Measurements from ENCODE around the gene OGFOD2. TPM values are rescaled to one million over a fixed set of nuclear protein-coding genes. Genes with fewer than 3 reads are reported as not detected.

The OGFOD2 gene
- total and polyA plus RNA-seq, 3 donors from 2014 or later: 35.0 to 56.5 (median 47.2) TPM

DNA sequence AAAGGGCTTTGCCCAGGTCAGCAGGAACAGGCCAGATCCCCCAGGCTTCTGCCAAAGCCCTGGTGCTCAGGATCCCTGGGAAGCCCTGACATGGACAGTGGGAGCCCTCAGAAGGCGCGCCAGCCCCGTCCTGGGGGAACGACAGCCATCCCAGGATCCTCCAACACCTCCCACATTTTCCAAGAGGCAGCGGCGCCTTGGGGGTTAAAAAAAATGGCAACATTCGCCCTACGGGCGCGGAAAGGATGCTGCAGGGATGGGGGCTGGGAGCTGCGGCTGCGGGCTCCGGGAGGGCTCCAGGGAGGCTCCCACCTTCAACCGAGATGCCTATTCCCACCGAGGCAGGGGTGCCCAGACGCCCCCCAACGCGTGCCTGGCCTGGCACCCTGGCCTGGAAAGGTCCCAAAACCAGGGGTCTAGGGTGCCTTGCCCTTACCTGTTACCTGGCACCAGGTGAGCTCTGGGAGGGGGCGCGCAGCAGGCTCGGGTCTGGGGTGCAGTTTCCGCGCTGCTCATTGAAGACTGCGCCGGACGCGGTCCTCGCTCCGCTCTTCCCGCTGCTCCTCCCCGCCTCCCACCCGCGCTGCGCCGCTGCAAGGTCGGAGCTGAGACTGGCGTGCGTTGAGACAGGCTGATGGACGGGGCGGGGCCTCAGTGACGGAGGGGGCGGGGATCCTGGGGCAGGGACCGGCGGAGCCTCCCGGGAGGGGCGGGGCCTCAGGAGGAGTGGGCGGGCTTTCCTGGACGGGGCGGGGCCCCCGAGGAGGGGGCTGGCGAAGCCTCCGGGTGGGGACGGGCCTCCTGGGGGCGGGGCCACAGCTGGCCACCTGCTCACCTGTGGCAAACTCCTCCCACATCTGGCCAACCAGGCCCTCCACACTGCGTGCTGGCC lies 8.9 kb upstream of the OGFOD2 start, which contains the start of gene ABCB9:
Gene ABCB9, minus strand, starts transcription at position 613 of the 892 bp plus-strand sequence. CDS start 6,228 bp downstream, outside the sequence.
- Histone ChIP-seq H3K9me3 (no peaks in the 10 kb centered on the region), H3K4me3 (peak within 1 kb of the TSS; percentile 57 to 67), H3K4me1 (peaks cover 39% of the 10 kb centered on the region), H3K36me3 (ENCODE audit: low read depth, missing control alignments) (no peaks in the 10 kb centered on the region), H3K27me3 (no peaks in the 10 kb centered on the region), H3K27ac (peak within 1 kb of the TSS in 1 of 2 donors; percentile 8)
- intact Hi-C loops (cut with DNase I; ENCODE audit: low total_unique reads): no loop called here
- DNase-seq: peak; percentile 97
- 1 to 3% methylated on average over 33 to 42 of the region's 55 CpGs for WGBS, 2 donors
- peak; percentile 35 for TF ChIP-seq POLR2A (IDR thresholded peaks at IDR 0.05)
- TF ChIP-seq, protein P1, sequence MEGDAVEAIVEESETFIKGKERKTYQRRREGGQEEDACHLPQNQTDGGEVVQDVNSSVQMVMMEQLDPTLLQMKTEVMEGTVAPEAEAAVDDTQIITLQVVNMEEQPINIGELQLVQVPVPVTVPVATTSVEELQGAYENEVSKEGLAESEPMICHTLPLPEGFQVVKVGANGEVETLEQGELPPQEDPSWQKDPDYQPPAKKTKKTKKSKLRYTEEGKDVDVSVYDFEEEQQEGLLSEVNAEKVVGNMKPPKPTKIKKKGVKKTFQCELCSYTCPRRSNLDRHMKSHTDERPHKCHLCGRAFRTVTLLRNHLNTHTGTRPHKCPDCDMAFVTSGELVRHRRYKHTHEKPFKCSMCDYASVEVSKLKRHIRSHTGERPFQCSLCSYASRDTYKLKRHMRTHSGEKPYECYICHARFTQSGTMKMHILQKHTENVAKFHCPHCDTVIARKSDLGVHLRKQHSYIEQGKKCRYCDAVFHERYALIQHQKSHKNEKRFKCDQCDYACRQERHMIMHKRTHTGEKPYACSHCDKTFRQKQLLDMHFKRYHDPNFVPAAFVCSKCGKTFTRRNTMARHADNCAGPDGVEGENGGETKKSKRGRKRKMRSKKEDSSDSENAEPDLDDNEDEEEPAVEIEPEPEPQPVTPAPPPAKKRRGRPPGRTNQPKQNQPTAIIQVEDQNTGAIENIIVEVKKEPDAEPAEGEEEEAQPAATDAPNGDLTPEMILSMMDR (IDR thresholded peaks at IDR 0.05): no peak

DNA sequence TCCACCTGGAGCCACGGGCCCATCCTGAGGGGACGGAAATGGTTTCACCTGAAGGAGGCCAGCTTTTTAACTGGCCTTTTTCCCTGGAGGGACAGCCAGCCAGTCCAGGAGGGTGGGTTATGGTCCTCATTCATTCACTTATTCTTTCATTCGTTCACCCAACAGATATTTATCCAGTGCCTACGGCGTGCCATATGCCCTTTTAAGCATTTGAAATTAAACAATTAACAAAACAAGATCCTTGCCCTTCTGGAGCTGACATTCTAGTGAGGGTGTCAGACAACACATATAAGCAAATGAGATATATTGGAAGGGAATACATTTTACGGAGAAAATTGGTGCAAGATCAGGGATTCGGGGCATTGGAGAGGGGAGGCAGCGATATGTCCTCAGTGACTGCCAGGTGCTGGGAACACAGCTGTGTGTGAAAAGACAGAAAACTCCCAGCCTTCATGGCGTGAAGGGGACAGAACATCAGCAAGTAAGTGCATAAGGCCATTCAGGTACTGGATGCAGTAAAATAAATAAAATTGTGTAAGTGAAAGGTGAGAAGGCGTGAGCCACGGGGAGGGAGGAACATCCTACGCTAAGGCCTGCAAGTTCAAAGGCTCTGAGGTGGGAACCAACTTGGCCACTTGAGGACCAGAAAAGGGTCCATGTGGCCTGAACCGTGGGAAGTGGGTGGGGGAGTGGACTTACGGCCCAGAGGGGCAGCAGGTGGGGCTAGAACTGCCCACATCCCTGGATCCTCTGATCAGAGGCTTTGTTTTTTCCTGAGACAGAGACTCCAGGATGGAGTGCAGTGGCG lies 8.1 kb upstream of the OGFOD2 start:
- H3K27me3 ChIP-seq: no peaks in the 10 kb centered on the region
- H3K36me3 ChIP-seq (ENCODE audit: low read depth, missing control alignments): no peaks in the 10 kb centered on the region
- H3K27ac ChIP-seq: no peak overlapping the region
- intact Hi-C loops (cut with DNase I; ENCODE audit: low total_unique reads): no loop called here
- no peaks in the 10 kb centered on the region for H3K9me3 ChIP-seq
- no peak for TF ChIP-seq POLR2A (IDR thresholded peaks at IDR 0.05)
- TF ChIP-seq, protein P1 (IDR thresholded peaks at IDR 0.05): no peak
- H3K4me1 ChIP-seq: peaks cover 33% of the 10 kb centered on the region
- DNase-seq: no peak
- WGBS, 2 donors: 49 to 52% methylated on average over 15 of the region's 15 CpGs
- H3K4me3 ChIP-seq: no peak overlapping the region

DNA sequence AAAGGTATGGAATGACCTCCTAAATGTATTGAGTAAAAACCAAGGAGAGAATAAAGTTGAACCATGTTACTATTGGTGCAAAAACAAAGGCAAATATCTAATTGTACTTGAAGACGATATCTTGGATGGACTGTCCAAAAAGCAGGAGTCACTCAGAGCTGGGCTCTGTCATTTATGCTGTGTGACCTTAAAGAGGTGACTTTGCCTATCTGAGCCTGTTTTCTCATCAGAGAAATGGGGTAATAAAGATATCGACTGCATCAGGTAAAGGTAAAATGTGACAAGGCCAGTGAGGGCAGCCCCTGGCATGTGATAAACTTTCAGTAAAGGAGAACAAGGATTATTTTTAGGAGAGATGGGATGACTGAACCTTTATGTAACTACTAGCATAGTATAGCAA lies 6.9 kb upstream of the OGFOD2 start:
- Histone ChIP-seq H3K4me3 (no peak overlapping the region), H3K27me3 (no peaks in the 10 kb centered on the region), H3K36me3 (ENCODE audit: low read depth, missing control alignments) (no peaks in the 10 kb centered on the region), H3K9me3 (no peaks in the 10 kb centered on the region), H3K27ac (no peak overlapping the region), H3K4me1 (peaks cover 23% of the 10 kb centered on the region)
- 75 to 97% methylated on average over 2 of the region's 2 CpGs for WGBS, 2 donors
- no peak for DNase-seq
- TF ChIP-seq, protein P1 (IDR thresholded peaks at IDR 0.05): no peak
- no peak for TF ChIP-seq POLR2A (IDR thresholded peaks at IDR 0.05)
- intact Hi-C loops (cut with DNase I; ENCODE audit: low total_unique reads): no loop called here

- no peak overlapping the region for H3K27ac ChIP-seq
- no peaks in the 10 kb centered on the region for H3K9me3 ChIP-seq
- H3K4me1 ChIP-seq: peaks cover 16% of the 10 kb centered on the region
- 52 to 53% methylated on average over 4 of the region's 4 CpGs for WGBS, 2 donors
- no peak for DNase-seq
- intact Hi-C loops (cut with DNase I; ENCODE audit: low total_unique reads): no loop called here
- no peaks in the 10 kb centered on the region for H3K36me3 ChIP-seq (ENCODE audit: low read depth, missing control alignments)
- H3K4me3 ChIP-seq: no peak overlapping the region
- no peaks in the 10 kb centered on the region for H3K27me3 ChIP-seq
- no peak for TF ChIP-seq POLR2A (IDR thresholded peaks at IDR 0.05)
- TF ChIP-seq, protein P1 (IDR thresholded peaks at IDR 0.05): no peak
Observed at GRCh38 chr12:122969676-122970075, 5.4 kb upstream of the OGFOD2 start.
